NCI-H510A treated with DMSO at 0.1 percent for 48 hours (cell line): Measurements from ENCODE around the gene NDEL1.
A peak's percentile ranks its signal among the peaks of the same experiment; 100 is the strongest.

Source experiments
- DNase-seq: peaks from one replicate; lab custom pipeline; 2025; lab: John Stamatoyannopoulos, UW

The NDEL1 gene

GRCh38 chr17:8417806-8418205 lies 17.9 kb upstream of the NDEL1 start:
- no peak for DNase-seq

- DNase-seq = no peak
Observed at GRCh38 chr17:8418471-8418870, 17.2 kb upstream of the NDEL1 start.

GRCh38 chr17:8419305-8419704 lies 16.4 kb upstream of the NDEL1 start:
- no peak for DNase-seq

GRCh38 chr17:8420041-8420934 lies 15.4 kb upstream of the NDEL1 start:
- DNase-seq = no peak

DNA sequence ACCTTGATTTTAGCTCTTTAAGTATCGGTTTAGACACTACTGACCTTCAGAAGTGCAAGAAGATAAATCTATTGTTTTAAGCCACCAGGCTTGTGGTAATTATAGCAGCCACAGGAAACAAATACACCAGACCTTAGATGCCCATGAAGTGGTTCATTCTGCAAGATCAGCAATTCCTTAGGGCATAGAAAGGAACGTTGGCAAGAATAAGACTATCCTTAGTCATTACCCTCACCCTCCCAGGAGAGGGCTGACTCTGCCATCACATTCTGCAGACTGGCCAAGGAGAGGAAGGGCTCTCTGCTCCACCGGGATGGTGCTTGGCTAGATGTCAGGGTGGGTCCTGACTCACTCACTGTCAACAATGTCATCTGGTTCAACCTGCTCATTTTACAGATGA lies 14.1 kb upstream of the NDEL1 start:
- DNase-seq = no peak

DNA sequence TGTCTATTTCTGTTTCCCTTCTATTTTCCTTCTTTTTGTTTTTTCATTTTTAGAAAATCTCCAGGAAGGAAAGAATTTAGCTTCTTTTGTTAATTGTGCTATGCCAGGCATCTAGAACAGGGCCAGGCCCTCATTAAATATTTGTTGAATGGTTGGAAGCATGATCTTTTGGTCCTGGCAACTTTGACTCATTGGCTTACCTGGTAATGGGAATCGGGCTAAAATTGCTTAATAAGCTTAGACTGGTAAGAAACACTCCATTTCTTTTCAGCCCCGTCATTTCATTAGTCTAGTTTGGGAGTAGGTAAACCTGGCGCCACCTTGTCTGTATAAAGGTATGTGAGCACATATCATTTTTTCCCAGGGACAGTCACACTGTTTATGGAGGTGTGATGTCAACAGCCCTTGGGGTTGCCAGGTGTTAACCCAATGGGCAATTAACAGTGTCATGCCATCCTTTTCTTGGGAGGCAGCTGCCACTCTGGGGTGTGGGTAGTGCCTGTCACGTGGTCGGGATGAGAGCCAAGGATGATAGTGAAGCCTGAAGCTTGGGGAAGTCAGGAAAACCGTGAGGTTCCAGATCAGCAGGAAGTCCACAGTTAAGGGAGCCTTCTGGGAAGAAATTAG lies 9.5 kb upstream of the NDEL1 start:
- no peak for DNase-seq

DNA sequence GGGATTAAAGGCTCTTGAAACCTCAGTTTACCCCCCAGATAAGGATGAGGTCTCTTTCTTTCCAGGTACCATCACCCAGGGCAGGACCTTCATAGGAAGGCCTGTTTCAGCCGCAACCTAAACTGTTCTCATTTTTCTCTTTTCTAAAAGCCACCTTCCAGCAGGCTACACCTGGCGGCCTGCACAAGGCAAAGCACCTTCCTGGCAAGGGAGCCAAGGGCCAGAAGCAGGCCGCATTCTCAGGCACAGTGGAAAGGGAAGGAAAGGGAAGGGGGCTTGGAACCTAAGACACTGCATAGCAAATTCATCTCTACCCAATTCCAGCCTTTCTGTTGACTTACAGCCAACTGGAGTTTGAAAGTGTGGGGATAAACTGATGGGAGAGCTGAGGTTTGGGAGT lies 8.9 kb upstream of the NDEL1 start:
- DNase-seq = no peak

DNA sequence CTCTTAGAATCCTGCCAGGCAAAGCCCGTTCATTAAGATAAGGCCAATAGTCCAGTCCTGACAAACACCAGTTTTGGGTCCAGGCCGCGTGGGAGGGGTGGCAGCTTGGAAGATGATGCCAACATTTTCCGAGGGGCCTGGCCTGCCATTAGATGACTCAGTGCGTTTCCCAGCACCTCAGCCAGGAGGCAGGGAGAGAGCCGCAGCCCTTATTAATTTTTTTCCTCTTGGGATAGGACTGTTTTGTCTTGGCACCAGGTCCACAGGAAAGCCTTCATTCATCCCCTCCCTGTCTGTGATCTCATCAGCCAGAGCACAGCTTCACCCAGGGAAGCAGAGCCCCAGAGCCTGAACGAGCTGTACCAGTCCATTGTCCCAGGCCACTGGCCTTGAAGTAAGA lies 4.7 kb upstream of the NDEL1 start:
- no peak for DNase-seq

- peak; percentile 22 for DNase-seq
Observed at GRCh38 chr17:8436169-8436843, 622 bp downstream of the NDEL1 start.

DNA sequence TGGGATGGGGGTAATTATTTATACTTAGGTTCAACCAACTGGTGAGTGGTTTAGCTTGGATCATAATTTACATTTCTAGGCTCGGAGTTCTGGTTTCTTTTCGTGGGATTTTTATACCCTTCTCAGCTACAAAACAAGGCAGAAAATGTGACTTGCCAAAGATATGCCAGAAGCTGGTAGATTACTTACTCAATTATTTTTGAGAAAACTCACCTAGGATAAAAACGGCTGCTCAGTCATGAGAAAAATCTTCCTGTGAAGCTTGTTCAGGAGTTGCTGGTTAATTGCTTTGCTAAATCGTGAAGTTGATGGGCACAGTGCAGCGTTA lies 1.1 kb downstream of the NDEL1 start:
- no peak for DNase-seq

DNA sequence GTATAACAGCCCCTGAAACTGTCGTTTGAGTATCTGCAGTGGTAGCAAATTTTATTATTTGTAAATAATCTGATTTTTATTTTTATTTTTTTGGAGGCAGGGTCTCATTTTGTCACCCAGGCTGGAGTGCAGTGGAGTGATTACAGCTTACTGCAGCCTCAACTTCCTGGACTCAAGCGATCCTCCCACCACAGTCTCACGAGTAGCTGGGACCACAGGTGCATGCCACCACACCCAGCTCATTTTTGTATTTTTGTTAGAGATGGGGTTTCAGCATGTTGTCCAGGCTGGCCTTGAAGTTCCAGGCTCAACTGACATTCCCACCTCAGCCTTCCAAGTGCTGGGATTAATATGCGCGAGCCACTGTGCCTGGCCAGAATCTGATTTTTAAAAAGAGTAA lies 2.8 kb downstream of the NDEL1 start:
- DNase-seq = no peak

GRCh38 chr17:8439681-8440080 lies 4.0 kb downstream of the NDEL1 start:
- DNase-seq = no peak

- DNase-seq = no peak
Observed at GRCh38 chr17:8441690-8442089, 6.0 kb downstream of the NDEL1 start.

DNA sequence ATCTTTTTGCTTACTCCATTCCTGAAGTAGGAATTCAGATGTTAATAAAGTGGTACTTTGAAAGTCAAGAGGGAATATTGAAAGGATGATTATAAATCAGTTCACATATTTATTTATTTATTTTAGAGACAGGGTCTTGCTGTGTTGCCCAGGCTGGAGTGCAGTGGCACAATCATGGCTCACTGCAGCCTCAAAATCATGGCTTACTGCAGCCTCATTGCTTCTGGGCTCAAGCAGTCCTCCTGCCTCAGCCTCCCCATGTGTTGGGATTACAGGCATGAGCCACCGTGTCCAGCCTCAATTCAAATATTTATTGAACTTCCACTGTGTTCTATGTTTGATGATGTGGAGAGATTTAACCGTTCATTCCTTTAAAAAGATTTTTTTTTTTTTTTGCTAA lies 6.6 kb downstream of the NDEL1 start:
- no peak for DNase-seq

DNA sequence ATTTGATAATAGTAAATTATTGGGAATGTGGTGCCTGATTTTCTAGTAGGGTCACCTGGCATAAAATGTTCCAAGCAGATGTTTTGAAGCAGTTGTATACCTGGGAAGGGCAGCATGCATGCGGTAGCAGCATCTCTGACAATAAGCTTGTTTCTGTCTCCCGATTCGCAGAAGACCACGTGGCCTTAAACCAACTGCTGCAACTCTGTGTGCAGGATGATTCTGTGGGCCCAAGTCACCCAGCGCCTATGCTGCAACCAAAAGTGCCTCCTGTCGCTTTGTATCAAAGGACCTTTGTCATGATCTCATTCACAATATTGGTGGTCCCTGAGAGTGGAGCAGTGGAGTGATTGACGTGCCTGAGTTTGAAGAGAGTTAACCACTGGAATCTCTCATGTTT lies 8.1 kb downstream of the NDEL1 start:
- DNase-seq = no peak

DNA sequence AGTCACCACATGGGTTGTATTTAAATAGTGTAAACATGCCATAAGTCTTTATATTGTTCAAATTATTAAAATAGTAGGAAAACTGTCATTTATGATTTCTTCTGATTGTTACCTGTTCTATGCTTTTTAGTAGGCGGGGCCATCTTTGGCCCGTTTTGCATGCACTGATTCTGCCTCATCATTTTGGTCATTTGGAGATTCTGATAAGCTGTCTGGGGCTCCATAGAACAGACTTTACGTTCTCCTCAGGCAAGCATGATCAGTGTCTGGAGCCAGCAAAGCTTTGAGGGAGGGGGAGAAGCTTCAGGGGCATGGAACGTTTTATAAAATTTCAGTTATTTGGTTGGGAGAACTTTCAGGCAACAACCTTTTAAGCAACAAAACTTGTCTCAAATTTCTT lies 8.8 kb downstream of the NDEL1 start:
- DNase-seq = no peak

DNA sequence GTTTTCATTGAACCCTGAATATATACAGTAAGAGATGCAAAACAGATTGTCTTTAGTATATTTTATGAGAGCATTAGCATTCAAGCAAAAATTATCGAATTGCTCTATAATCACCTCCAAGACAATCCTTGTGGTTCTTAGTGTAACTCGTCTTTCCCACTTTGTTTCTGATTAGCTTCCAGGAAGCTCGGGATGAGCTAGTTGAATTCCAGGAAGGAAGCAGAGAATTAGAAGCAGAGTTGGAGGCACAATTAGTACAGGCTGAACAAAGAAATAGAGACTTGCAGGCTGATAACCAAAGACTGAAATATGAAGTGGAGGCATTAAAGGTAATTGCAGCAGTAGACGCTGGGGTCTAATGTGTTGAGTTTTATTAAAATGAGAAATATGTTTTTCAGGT lies 9.9 kb downstream of the NDEL1 start:
- DNase-seq = no peak

GRCh38 chr17:8447799-8448198 lies 12.1 kb downstream of the NDEL1 start:
- no peak for DNase-seq

DNA sequence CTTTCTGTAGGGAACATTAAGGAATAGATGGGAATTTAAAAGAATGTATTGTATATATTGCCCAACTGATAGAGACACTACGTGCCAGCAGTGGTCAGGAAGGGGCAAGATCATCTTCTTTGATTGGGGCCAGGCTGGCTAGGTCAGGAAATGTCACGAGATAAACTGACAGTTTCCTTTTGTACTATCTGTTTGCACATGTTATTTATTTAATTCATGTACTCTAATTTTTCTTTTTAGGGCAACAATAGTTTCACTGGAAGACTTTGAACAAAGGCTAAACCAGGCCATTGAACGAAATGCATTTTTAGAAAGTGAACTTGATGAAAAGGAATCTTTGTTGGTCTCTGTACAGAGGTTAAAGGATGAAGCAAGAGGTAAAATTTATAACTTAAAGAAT lies 12.6 kb downstream of the NDEL1 start:
- no peak for DNase-seq

GRCh38 chr17:8451933-8452614 lies 16.4 kb downstream of the NDEL1 start:
- no peak for DNase-seq

GRCh38 chr17:8453326-8453725 lies 17.6 kb downstream of the NDEL1 start:
- no peak for DNase-seq

- DNase-seq = no peak
Observed at GRCh38 chr17:8455665-8456209, 20.1 kb downstream of the NDEL1 start.
